ENCODE data around the gene NDUFA8. TPM values are rescaled to one million over a fixed set of nuclear protein-coding genes. Genes with fewer than 3 reads are reported as not detected.

Gene NDUFA8
- total RNA-seq, 1 experiment from 2014 or later = 38.8 TPM

DNA sequence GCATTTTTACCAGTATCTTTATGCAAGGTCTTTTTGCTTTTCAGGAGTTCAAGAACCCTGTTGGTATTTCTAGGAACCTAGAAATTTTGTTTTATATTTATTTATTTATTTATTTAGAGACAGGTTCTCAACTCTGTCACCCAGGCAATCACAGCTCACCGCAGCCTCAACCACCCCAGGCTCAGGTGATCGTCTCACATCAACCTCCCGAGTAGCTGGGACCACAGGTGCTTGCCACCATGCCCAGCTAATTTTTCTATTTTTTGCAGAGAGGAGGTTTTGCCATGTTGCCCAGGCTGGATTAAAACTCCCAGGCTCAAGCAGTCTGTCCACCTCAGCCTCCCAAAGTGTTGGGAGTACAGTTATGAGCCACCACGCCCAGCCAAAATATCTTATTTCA lies 36.3 kb upstream of the NDUFA8 start:
- TF ChIP-seq, protein P1, sequence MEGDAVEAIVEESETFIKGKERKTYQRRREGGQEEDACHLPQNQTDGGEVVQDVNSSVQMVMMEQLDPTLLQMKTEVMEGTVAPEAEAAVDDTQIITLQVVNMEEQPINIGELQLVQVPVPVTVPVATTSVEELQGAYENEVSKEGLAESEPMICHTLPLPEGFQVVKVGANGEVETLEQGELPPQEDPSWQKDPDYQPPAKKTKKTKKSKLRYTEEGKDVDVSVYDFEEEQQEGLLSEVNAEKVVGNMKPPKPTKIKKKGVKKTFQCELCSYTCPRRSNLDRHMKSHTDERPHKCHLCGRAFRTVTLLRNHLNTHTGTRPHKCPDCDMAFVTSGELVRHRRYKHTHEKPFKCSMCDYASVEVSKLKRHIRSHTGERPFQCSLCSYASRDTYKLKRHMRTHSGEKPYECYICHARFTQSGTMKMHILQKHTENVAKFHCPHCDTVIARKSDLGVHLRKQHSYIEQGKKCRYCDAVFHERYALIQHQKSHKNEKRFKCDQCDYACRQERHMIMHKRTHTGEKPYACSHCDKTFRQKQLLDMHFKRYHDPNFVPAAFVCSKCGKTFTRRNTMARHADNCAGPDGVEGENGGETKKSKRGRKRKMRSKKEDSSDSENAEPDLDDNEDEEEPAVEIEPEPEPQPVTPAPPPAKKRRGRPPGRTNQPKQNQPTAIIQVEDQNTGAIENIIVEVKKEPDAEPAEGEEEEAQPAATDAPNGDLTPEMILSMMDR (IDR thresholded peaks at IDR 0.05; ENCODE audit: unreplicated experiment) = no peak
- H3K27ac Mint-ChIP-seq (ENCODE audit: unreplicated experiment) = no peak overlapping the region
- BruUV-seq (replicated peaks) = no TSS peak
- no peak for DNase-seq
- H3K4me1 Mint-ChIP-seq (ENCODE audit: low read depth, unreplicated experiment) = no peaks in the 10 kb centered on the region
- intact Hi-C loops (cut with micrococcal nuclease; ENCODE audit: unreplicated experiment) = no loop called here
- no peaks in the 10 kb centered on the region for H3K9me3 Mint-ChIP-seq (ENCODE audit: low read depth, unreplicated experiment)
- no peaks in the 10 kb centered on the region for H3K36me3 Mint-ChIP-seq (ENCODE audit: insufficient read depth, unreplicated experiment)
- H3K4me3 Mint-ChIP-seq (ENCODE audit: low read depth, unreplicated experiment) = no peak overlapping the region
- no peaks in the 10 kb centered on the region for H3K27me3 Mint-ChIP-seq (ENCODE audit: unreplicated experiment)
- CTCF ChIA-PET = no interaction called here

DNA sequence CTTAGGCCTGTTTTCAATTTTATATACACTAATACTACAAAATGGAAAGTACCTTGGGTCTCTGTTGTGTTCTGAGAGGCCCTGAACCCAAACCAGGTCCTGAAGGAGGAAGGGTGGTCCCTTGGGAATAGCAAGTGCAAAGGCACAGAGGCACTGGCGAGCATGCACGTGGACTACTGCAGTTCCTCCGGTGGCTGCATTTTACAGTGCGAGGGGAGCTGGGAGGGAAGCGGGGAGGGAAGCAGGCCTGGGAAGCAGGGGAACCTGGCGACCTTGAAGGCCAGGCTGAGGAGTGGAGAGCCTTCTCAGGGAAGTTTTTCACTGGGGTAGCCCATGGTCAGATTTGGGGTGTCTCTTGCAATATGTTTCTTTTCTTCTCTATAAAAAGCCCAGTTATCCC lies 34.1 kb upstream of the NDUFA8 start:
- no peaks in the 10 kb centered on the region for H3K9me3 Mint-ChIP-seq (ENCODE audit: low read depth, unreplicated experiment)
- DNase-seq = no peak
- TF ChIP-seq, protein P1 (IDR thresholded peaks at IDR 0.05; ENCODE audit: unreplicated experiment) = no peak
- no peaks in the 10 kb centered on the region for H3K4me1 Mint-ChIP-seq (ENCODE audit: low read depth, unreplicated experiment)
- CTCF ChIA-PET = no interaction called here
- no peak overlapping the region for H3K27ac Mint-ChIP-seq (ENCODE audit: unreplicated experiment)
- H3K27me3 Mint-ChIP-seq (ENCODE audit: unreplicated experiment) = no peaks in the 10 kb centered on the region
- intact Hi-C loops (cut with micrococcal nuclease; ENCODE audit: unreplicated experiment) = no loop called here
- no TSS peak for BruUV-seq (replicated peaks)
- H3K4me3 Mint-ChIP-seq (ENCODE audit: low read depth, unreplicated experiment) = no peak overlapping the region
- H3K36me3 Mint-ChIP-seq (ENCODE audit: insufficient read depth, unreplicated experiment) = no peaks in the 10 kb centered on the region

DNA sequence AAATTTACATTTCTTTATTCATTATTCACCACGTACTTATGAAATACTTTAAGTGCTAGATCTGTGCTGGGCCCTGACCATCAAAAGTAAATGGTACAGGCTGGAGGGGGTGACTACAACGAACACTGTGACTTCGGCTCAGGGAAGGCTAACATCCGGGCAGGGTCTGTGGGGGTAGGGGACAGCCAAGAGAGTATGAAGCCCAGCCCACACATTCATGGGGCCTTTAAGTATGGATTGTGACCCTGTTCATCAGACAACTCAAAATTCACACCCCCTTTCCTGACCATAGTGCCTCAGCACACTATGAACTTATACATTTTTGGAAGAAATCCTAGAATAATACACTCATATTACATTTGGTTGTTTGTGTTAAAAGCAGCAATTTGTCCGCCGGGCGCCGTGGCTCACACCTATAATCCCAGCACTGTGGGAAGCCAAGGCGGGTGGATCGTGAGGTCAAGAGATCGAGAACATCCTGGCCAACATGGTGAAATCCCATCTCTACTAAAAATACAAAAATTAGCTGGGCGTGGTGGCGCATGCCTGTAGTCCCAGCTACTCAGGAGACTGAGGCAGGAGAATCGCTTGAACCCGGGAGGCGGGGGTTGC lies 33.4 kb upstream of the NDUFA8 start:
- Mint-ChIP-seq H3K27ac (ENCODE audit: unreplicated experiment) (no peak overlapping the region), H3K9me3 (ENCODE audit: low read depth, unreplicated experiment) (no peaks in the 10 kb centered on the region), H3K4me1 (ENCODE audit: low read depth, unreplicated experiment) (no peaks in the 10 kb centered on the region), H3K36me3 (ENCODE audit: insufficient read depth, unreplicated experiment) (no peaks in the 10 kb centered on the region), H3K27me3 (ENCODE audit: unreplicated experiment) (peaks cover 3% of the 10 kb centered on the region), H3K4me3 (ENCODE audit: low read depth, unreplicated experiment) (no peak overlapping the region)
- DNase-seq = no peak
- CTCF ChIA-PET = no interaction called here
- TF ChIP-seq, protein P1 (IDR thresholded peaks at IDR 0.05; ENCODE audit: unreplicated experiment) = no peak
- no TSS peak for BruUV-seq (replicated peaks)
- intact Hi-C loops (cut with micrococcal nuclease; ENCODE audit: unreplicated experiment) = no loop called here

DNA sequence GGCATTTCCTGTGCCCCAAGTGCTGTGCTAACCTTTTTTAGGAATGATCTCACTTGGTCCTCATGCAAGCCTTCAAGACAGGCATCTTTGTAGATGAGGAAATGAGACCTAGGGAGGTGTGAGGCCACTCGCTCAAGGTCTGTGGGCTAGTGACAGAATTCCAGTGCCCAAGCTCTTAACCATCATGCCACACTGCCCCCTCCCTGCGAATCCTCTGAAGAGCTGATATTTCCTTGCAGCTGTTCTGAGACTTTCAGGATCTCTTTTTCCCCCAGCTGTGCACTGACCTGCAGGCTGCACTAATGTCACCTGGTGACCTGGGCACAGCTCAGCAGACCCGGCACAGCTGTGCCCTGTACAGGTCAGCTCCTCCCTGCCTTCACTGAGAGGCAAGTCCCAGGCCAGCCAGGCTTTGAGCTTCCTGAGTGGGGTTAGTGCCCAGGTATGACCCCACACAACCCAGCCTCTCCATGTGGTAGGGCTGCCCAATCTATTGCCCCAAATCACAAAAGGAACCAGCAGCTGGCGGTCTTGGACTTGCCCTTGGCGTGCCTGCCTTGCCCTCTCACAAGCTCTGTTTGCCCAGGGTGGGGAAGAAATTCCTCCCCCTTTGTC lies 32.8 kb upstream of the NDUFA8 start:
- intact Hi-C loops (cut with micrococcal nuclease; ENCODE audit: unreplicated experiment) = no loop called here
- CTCF ChIA-PET = interaction anchor here (0.9 kb wide), 1 partner anchor 67 kb away, joined by 3 read pairs; no protein-coding TSS in a partner anchor
- DNase-seq = no peak
- no TSS peak for BruUV-seq (replicated peaks)
- TF ChIP-seq, protein P1 (IDR thresholded peaks at IDR 0.05; ENCODE audit: unreplicated experiment) = no peak
- Mint-ChIP-seq H3K9me3 (ENCODE audit: low read depth, unreplicated experiment) (no peaks in the 10 kb centered on the region), H3K27ac (ENCODE audit: unreplicated experiment) (no peak overlapping the region), H3K4me3 (ENCODE audit: low read depth, unreplicated experiment) (no peak overlapping the region), H3K36me3 (ENCODE audit: insufficient read depth, unreplicated experiment) (no peaks in the 10 kb centered on the region), H3K27me3 (ENCODE audit: unreplicated experiment) (peaks cover 10% of the 10 kb centered on the region), H3K4me1 (ENCODE audit: low read depth, unreplicated experiment) (no peaks in the 10 kb centered on the region)

Measured in Calu3 (cell line).